Measurements from ENCODE around the gene ESF1.

The ESF1 gene

DNA sequence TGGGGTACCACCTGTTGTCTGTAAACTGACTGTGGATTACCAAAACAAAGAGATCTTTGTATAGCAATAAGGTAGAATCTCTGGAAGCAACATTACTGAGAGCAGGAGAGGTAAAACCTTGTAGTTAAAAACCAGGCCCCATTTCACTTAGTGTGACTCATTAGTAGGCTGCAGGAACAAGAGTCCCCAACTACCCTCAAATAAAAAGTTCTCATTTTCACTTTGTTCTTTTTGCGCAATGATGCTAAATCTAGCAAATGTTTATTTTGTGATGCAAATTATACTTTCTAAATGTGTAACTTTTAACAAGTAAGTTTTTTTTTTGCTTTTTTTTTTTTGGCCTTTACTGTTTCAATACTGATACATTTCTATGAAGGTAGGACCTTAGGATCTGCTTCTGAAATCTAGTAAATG lies 67.1 kb downstream of the ESF1 start:
- H3K9me3 ChIP-seq (ENCODE audit: insufficient read depth, low read length): no peaks in the 10 kb centered on the region
- no peaks in the 10 kb centered on the region for H3K4me1 ChIP-seq (ENCODE audit: insufficient read depth, insufficient read length)
- no peaks in the 10 kb centered on the region for H3K27me3 ChIP-seq (ENCODE audit: insufficient read depth, insufficient read length)
- DNase-seq (ENCODE audit: low read depth, low spot score): no peak
- H3K4me3 ChIP-seq (ENCODE audit: insufficient read length, low read depth): no peak overlapping the region
- TF ChIP-seq SUZ12 (IDR thresholded peaks at IDR 0.05; ENCODE audit: extremely low read depth, insufficient read depth, insufficient read length) (no peak), YY1 (IDR thresholded peaks at IDR 0.05; ENCODE audit: insufficient read depth, insufficient read length) (no peak), ZNF274 (IDR thresholded peaks at IDR 0.05; ENCODE audit: low read depth, low read length) (no peak)
- H3K9ac ChIP-seq (ENCODE audit: insufficient read length, low read depth): no peak overlapping the region
- H3K36me3 ChIP-seq (ENCODE audit: insufficient read depth, insufficient read length, low read length): peaks cover 33% of the 10 kb centered on the region

DNA sequence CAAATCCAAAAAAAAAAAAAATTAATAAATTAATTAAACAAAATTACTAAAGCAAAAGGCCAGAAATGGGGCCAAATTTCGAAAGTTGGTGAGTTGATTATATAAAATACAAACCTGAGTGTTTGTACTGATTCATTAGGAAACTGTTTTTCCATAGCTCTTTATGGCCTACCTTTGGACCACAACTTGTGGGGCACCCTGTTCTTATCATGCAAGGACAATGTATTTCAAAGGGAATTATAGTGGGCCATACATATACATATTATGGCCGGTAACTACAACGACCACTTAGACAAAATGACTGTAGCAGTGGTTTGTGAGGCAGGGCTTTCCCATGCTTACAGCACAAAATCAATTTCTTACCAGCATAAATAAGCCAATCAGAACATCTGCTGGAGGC lies 69.5 kb downstream of the ESF1 start:
- Histone ChIP-seq H3K27me3 (ENCODE audit: insufficient read depth, insufficient read length) (no peaks in the 10 kb centered on the region), H3K4me3 (ENCODE audit: insufficient read length, low read depth) (no peak overlapping the region), H3K9me3 (ENCODE audit: insufficient read depth, low read length) (no peaks in the 10 kb centered on the region), H3K36me3 (ENCODE audit: insufficient read depth, insufficient read length, low read length) (peaks cover 30% of the 10 kb centered on the region), H3K4me1 (ENCODE audit: insufficient read depth, insufficient read length) (no peaks in the 10 kb centered on the region), H3K9ac (ENCODE audit: insufficient read length, low read depth) (no peak overlapping the region)
- TF ChIP-seq SUZ12 (IDR thresholded peaks at IDR 0.05; ENCODE audit: extremely low read depth, insufficient read depth, insufficient read length): no peak
- TF ChIP-seq ZNF274 (IDR thresholded peaks at IDR 0.05; ENCODE audit: low read depth, low read length): no peak
- no peak for TF ChIP-seq YY1 (IDR thresholded peaks at IDR 0.05; ENCODE audit: insufficient read depth, insufficient read length)
- no peak for DNase-seq (ENCODE audit: low read depth, low spot score)

GRCh38 chr20:13708234-13708633 lies 76.5 kb downstream of the ESF1 start:
- H3K36me3 ChIP-seq (ENCODE audit: insufficient read depth, insufficient read length, low read length): peaks cover under 1% of the 10 kb centered on the region
- no peak for DNase-seq (ENCODE audit: low read depth, low spot score)
- H3K4me3 ChIP-seq (ENCODE audit: insufficient read length, low read depth): no peak overlapping the region
- no peak overlapping the region for H3K9ac ChIP-seq (ENCODE audit: insufficient read length, low read depth)
- TF ChIP-seq ZNF274 (IDR thresholded peaks at IDR 0.05; ENCODE audit: low read depth, low read length): no peak
- no peak for TF ChIP-seq YY1 (IDR thresholded peaks at IDR 0.05; ENCODE audit: insufficient read depth, insufficient read length)
- no peak for TF ChIP-seq SUZ12 (IDR thresholded peaks at IDR 0.05; ENCODE audit: extremely low read depth, insufficient read depth, insufficient read length)
- H3K27me3 ChIP-seq (ENCODE audit: insufficient read depth, insufficient read length): no peaks in the 10 kb centered on the region
- H3K4me1 ChIP-seq (ENCODE audit: insufficient read depth, insufficient read length): no peaks in the 10 kb centered on the region
- H3K9me3 ChIP-seq (ENCODE audit: insufficient read depth, low read length): no peaks in the 10 kb centered on the region

GRCh38 chr20:13703265-13703664 lies 81.5 kb downstream of the ESF1 start:
- H3K4me1 ChIP-seq (ENCODE audit: insufficient read depth, insufficient read length): no peaks in the 10 kb centered on the region
- no peak for TF ChIP-seq YY1 (IDR thresholded peaks at IDR 0.05; ENCODE audit: insufficient read depth, insufficient read length)
- H3K9me3 ChIP-seq (ENCODE audit: insufficient read depth, low read length): no peaks in the 10 kb centered on the region
- H3K36me3 ChIP-seq (ENCODE audit: insufficient read depth, insufficient read length, low read length): no peaks in the 10 kb centered on the region
- DNase-seq (ENCODE audit: low read depth, low spot score): no peak
- no peak overlapping the region for H3K9ac ChIP-seq (ENCODE audit: insufficient read length, low read depth)
- no peak overlapping the region for H3K4me3 ChIP-seq (ENCODE audit: insufficient read length, low read depth)
- no peaks in the 10 kb centered on the region for H3K27me3 ChIP-seq (ENCODE audit: insufficient read depth, insufficient read length)

DNA sequence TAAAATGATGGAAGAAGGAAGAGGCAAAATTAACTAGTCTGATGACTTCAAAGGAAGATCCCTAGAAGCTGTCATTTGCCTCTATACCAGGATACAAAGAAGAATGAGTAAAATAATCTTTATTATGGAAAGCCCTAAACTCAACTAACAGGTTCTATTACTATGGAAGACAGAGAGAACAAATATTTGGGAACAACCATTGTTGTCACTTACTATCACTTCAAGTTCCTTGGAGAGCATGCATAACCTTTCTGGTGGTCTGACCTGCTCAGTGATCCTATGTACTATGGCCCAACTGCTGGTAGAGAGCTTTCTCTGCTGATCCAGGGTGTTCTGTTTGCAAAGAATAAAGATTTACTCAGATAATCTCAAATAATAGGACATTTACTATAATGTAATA lies 83.2 kb downstream of the ESF1 start:
- no peaks in the 10 kb centered on the region for H3K9me3 ChIP-seq (ENCODE audit: insufficient read depth, low read length)
- TF ChIP-seq YY1 (IDR thresholded peaks at IDR 0.05; ENCODE audit: insufficient read depth, insufficient read length) (no peak), SUZ12 (IDR thresholded peaks at IDR 0.05; ENCODE audit: extremely low read depth, insufficient read depth, insufficient read length) (no peak), ZNF274 (IDR thresholded peaks at IDR 0.05; ENCODE audit: low read depth, low read length) (no peak)
- no peaks in the 10 kb centered on the region for H3K27me3 ChIP-seq (ENCODE audit: insufficient read depth, insufficient read length)
- no peaks in the 10 kb centered on the region for H3K36me3 ChIP-seq (ENCODE audit: insufficient read depth, insufficient read length, low read length)
- H3K4me3 ChIP-seq (ENCODE audit: insufficient read length, low read depth): no peak overlapping the region
- no peak overlapping the region for H3K9ac ChIP-seq (ENCODE audit: insufficient read length, low read depth)
- no peaks in the 10 kb centered on the region for H3K4me1 ChIP-seq (ENCODE audit: insufficient read depth, insufficient read length)
- no peak for DNase-seq (ENCODE audit: low read depth, low spot score)

DNA sequence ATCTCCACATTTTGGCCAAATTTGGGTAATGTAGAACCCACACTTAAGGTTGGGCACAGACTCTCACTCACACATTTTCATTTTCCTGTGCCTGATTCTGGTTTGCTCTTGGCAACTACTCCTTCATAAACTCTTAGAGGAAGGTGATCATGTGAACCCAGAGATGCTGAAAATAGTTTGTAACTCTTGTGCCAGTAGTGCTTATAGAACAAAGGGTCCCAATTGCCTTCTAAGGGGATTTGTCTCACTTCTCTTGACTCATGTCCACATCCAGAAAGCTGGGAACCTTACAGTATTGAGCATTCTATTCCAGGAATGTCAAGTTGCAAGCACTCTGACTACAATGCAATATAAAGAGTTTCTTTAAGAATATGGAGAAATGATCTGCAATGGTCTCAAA lies 84.0 kb downstream of the ESF1 start:
- TF ChIP-seq SUZ12 (IDR thresholded peaks at IDR 0.05; ENCODE audit: extremely low read depth, insufficient read depth, insufficient read length) (no peak), YY1 (IDR thresholded peaks at IDR 0.05; ENCODE audit: insufficient read depth, insufficient read length) (no peak), ZNF274 (IDR thresholded peaks at IDR 0.05; ENCODE audit: low read depth, low read length) (no peak)

DNA sequence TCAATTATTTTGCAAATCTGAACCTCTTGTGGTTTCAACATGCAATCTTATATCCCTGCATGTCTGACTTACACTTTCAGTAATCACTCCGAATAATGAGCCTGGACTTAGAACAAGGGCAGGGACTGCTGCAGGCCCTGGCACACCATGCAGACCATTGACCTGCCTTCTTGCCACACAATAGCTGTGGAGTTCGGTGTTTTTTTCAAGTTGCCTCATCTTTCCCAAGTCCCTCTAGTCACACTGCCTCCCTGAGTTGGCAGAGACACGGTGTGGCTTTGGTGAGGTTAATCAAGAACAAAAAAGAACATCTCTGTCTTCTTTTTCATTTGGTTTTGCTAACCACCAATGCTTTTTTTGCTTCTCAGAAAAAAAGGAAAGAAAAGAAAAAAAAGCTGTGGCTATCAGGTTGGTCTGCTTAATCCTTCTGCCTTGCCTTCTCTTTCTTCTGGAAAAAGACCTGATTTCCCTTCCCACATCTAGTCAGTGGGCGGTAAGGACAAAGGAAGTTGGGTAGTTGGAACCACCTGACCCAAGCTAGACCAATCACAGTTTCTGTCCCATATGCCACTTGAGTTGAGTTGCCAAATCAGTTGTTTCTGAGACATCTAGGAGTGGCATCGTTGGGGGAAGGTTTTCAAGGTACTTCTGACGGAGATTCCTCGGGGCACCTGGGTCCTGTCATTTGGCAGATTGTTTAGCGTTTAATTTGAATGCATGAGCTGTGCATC lies 90.1 kb downstream of the ESF1 start:
- no peak overlapping the region for H3K4me3 ChIP-seq (ENCODE audit: insufficient read length, low read depth)
- TF ChIP-seq SUZ12 (IDR thresholded peaks at IDR 0.05; ENCODE audit: extremely low read depth, insufficient read depth, insufficient read length) (no peak), YY1 (IDR thresholded peaks at IDR 0.05; ENCODE audit: insufficient read depth, insufficient read length) (no peak), ZNF274 (IDR thresholded peaks at IDR 0.05; ENCODE audit: low read depth, low read length) (no peak)
- no peaks in the 10 kb centered on the region for H3K9me3 ChIP-seq (ENCODE audit: insufficient read depth, low read length)
- H3K4me1 ChIP-seq (ENCODE audit: insufficient read depth, insufficient read length): no peaks in the 10 kb centered on the region
- no peaks in the 10 kb centered on the region for H3K27me3 ChIP-seq (ENCODE audit: insufficient read depth, insufficient read length)
- DNase-seq (ENCODE audit: low read depth, low spot score): no peak
- H3K9ac ChIP-seq (ENCODE audit: insufficient read length, low read depth): no peak overlapping the region
- no peaks in the 10 kb centered on the region for H3K36me3 ChIP-seq (ENCODE audit: insufficient read depth, insufficient read length, low read length)

More for the DNA sequence above, 84.0 kb downstream of the ESF1 start:
- Histone ChIP-seq H3K4me3 (ENCODE audit: insufficient read length, low read depth) (no peak overlapping the region), H3K27me3 (ENCODE audit: insufficient read depth, insufficient read length) (no peaks in the 10 kb centered on the region), H3K9ac (ENCODE audit: insufficient read length, low read depth) (no peak overlapping the region), H3K36me3 (ENCODE audit: insufficient read depth, insufficient read length, low read length) (no peaks in the 10 kb centered on the region), H3K9me3 (ENCODE audit: insufficient read depth, low read length) (no peaks in the 10 kb centered on the region), H3K4me1 (ENCODE audit: insufficient read depth, insufficient read length) (no peaks in the 10 kb centered on the region)
- DNase-seq (ENCODE audit: low read depth, low spot score): no peak
